Right lobe of liver (tissue), 4 donors: Measurements from ENCODE around the gene RAPGEF3.

Experiments used
- CTCF ChIP-seq, 4 donors: fragments of 200-600 bp in 3 of 4; fragments of 450-650 bp in 1 of 4; IDR thresholded peaks; one replicate each; pipeline versions ENCODE4 v1.5.1 to v1.8.0; 2016 to 2022; ENCODE audit warnings: antibody characterized with exemption in 4 of 4, mild to moderate bottlenecking in 2 of 4
- POLR2A ChIP-seq: fragments of 450-650 bp; IDR thresholded peaks from one replicate; pipeline ENCODE4 v1.6.1; 2017; ENCODE audit warnings: antibody characterized with exemption, mild to moderate bottlenecking
- donor health status: DM: no; HTN: no; CAD: no.
- donor health status: DM: no; HTN: no; CAD: no.
- donor health status: DM: no; HTN: yes; CAD: no.

- no peak for TF ChIP-seq CTCF (IDR thresholded peaks at IDR 0.05)
- TF ChIP-seq POLR2A, result no peak
Observed at GRCh38 chr12:47745485-47746041, 13.1 kb downstream of the RAPGEF3 start.
